ENCODE results near the gene KLHL1. TPM values are rescaled to one million over a fixed set of nuclear protein-coding genes. Genes with fewer than 3 reads are reported as not detected.

KLHL1 gene
- total and polyA plus RNA-seq, 2 experiments from 2014 or later = not detected

DNA sequence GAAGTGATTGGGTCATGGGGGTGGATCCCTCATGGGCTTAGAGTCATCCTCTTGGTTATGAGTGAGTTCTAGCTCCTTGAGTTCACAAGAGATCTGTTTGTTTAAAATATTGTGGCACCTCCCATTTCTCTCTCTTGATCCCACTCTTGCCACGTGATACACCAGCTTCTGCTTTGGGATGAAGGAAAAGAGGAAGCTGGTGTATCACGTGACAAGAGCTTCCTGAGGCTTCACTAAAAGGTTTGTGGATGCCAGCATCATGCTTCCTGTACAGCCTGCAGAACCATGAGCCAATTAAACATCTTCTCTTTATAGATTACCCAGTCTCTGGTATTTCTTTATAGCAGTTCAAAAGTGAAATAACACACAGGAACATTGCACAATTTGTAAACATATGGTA lies 353.2 kb downstream of the KLHL1 start:
- H3F3A ChIP-seq (ENCODE audit: insufficient read depth) = no peaks in the 10 kb centered on the region
- DNase-seq = no peak
- no peaks in the 10 kb centered on the region for H3K9me3 ChIP-seq (ENCODE audit: low read depth)
- H4K20me1 ChIP-seq (ENCODE audit: insufficient read depth) = no peaks in the 10 kb centered on the region
- TF ChIP-seq EZH2 (IDR thresholded peaks at IDR 0.05; ENCODE audit: insufficient read depth, poor library complexity, severe bottlenecking) (no peak), EZH2phosphoT487 (IDR thresholded peaks at IDR 0.05; ENCODE audit: insufficient read depth, low read depth) (no peak)
- no peak overlapping the region for H3K9ac ChIP-seq
- H2AFZ ChIP-seq = no peak overlapping the region
- no peaks in the 10 kb centered on the region for H3K79me2 ChIP-seq (ENCODE audit: insufficient read depth)
- in situ Hi-C loops (cut with MboI) = no loop called here
- no peak overlapping the region for H3K27ac ChIP-seq
- H3K36me3 ChIP-seq (ENCODE audit: low read depth) = no peaks in the 10 kb centered on the region
- H3K27me3 ChIP-seq (replicated peaks; ENCODE audit: insufficient read depth) = no peaks in the 10 kb centered on the region
- no peaks in the 10 kb centered on the region for H3K9me2 ChIP-seq (ENCODE audit: insufficient read depth)
- 3 to 7% methylated on average over 2 of the region's 2 CpGs for WGBS, 2 experiments (ENCODE audit: low coverage in 1 of 2, low lambda C conversion rate in 2 of 2, missing lambda C conversion rate in 2 of 2)
- no peaks in the 10 kb centered on the region for H3K4me1 ChIP-seq (ENCODE audit: insufficient read depth)
- no peak overlapping the region for H3K4me2 ChIP-seq (ENCODE audit: unreplicated experiment)
- H3K4me3 ChIP-seq = no peak overlapping the region

DNA sequence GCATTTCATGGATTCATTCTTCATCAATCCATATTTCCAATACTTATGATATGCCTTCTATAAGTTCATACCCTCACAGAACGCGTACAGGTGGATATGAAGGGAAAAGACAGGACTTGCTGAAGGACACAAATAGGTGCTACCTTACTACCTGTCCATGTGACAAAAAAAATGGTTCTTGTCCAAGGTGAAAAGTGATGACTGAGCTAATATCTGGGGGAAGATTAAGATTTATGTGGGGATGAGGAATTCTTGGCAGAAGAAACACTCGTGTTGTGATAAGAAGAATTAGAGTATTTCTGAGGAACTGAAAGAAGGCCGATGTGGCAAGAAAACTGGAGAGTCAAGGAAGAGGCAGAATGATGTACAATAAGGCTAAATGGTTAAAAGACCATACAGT lies 357.0 kb downstream of the KLHL1 start:
- no peak for DNase-seq
- Histone ChIP-seq H3K4me2 (ENCODE audit: unreplicated experiment) (no peak overlapping the region), H4K20me1 (ENCODE audit: insufficient read depth) (no peaks in the 10 kb centered on the region), H3K9me3 (ENCODE audit: low read depth) (no peaks in the 10 kb centered on the region), H3K27ac (no peak overlapping the region), H3K36me3 (ENCODE audit: low read depth) (no peaks in the 10 kb centered on the region), H3K9ac (no peak overlapping the region), H3K9me2 (ENCODE audit: insufficient read depth) (no peaks in the 10 kb centered on the region), H3K4me3 (no peak overlapping the region), H3K27me3 (replicated peaks; ENCODE audit: insufficient read depth) (no peaks in the 10 kb centered on the region), H3F3A (ENCODE audit: insufficient read depth) (no peaks in the 10 kb centered on the region), H2AFZ (no peak overlapping the region), H3K79me2 (ENCODE audit: insufficient read depth) (no peaks in the 10 kb centered on the region), H3K4me1 (ENCODE audit: insufficient read depth) (no peaks in the 10 kb centered on the region)
- in situ Hi-C loops (cut with MboI) = no loop called here
- WGBS, 2 experiments (ENCODE audit: low coverage in 1 of 2, low lambda C conversion rate in 2 of 2, missing lambda C conversion rate in 2 of 2) = 37 to 40% methylated on average over 4 of the region's 4 CpGs
- TF ChIP-seq EZH2 (IDR thresholded peaks at IDR 0.05; ENCODE audit: insufficient read depth, poor library complexity, severe bottlenecking) (no peak), EZH2phosphoT487 (IDR thresholded peaks at IDR 0.05; ENCODE audit: insufficient read depth, low read depth) (no peak)

DNA sequence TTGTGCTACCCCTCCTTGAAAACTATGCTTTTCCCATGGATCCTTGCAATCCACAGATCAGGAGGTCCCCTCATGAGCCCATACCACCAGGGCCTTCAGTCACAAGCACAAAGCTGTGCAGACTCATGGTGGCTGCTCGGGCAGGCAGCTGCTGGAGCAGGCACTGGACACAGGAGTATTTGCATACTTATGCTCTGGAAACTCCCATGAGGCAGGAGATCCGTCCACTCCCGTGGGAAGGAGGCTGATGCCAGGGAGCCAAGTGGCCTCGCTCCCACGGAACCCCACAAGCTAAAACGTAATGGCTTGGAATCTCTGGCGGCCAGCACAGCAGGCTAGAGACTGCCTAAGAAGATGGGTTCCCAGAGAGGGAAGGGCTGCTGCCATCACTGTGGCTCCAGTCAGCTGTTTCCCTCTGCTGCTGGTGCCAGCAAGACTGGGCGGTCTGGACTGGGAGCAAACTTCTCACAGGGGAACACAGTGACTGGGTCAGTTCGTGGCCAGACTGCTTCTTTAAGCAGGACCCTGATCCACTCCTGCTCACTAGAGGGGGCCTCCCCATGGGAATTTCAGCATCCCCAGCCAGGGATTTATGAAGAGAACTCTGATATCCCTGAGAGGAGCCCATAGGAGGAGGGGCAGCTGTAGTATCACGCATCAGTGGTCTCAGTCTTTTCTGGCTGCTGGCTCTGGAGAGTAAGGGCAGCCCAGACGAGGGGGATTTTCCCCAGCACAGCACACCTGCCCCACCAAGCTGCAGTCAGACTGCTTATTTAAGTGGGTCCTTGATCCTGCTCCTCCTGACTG lies 370.9 kb downstream of the KLHL1 start:
- DNase-seq = no peak
- H3K4me1 ChIP-seq (ENCODE audit: insufficient read depth) = no peaks in the 10 kb centered on the region
- H3K9ac ChIP-seq = no peak overlapping the region
- in situ Hi-C loops (cut with MboI) = no loop called here
- no peaks in the 10 kb centered on the region for H3K36me3 ChIP-seq (ENCODE audit: low read depth)
- H4K20me1 ChIP-seq (ENCODE audit: insufficient read depth) = no peaks in the 10 kb centered on the region
- H3K79me2 ChIP-seq (ENCODE audit: insufficient read depth) = no peaks in the 10 kb centered on the region
- no peak overlapping the region for H2AFZ ChIP-seq
- TF ChIP-seq EZH2 (IDR thresholded peaks at IDR 0.05; ENCODE audit: insufficient read depth, poor library complexity, severe bottlenecking) (no peak), EZH2phosphoT487 (IDR thresholded peaks at IDR 0.05; ENCODE audit: insufficient read depth, low read depth) (no peak)
- no peak overlapping the region for H3K27ac ChIP-seq
- no peaks in the 10 kb centered on the region for H3K9me3 ChIP-seq (ENCODE audit: low read depth)
- H3K9me2 ChIP-seq (ENCODE audit: insufficient read depth) = no peaks in the 10 kb centered on the region
- no peak overlapping the region for H3K4me2 ChIP-seq (ENCODE audit: unreplicated experiment)
- H3K27me3 ChIP-seq (replicated peaks; ENCODE audit: insufficient read depth) = no peaks in the 10 kb centered on the region
- no peaks in the 10 kb centered on the region for H3F3A ChIP-seq (ENCODE audit: insufficient read depth)
- WGBS, 2 experiments (ENCODE audit: low coverage in 1 of 2, low lambda C conversion rate in 2 of 2, missing lambda C conversion rate in 2 of 2) = 21 to 22% methylated on average over 11 of the region's 11 CpGs
- H3K4me3 ChIP-seq = no peak overlapping the region

DNA sequence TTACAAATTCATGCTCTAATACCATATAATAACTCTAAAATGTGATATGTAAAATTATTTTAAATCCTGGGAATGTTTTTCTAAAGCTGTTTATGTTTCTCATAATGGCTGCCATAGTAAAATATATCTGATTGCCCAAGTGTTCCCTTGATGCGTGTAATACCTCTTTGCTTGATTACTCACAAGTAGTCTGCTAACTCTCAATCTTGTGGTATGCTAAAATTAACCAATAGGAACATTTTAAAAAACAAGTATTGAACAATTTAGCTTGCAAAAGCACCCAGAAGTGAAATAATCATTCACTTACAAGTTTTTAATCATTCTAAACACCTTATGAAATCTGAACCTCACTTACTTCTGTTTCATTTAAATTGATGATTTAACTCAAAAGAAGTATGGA lies 386.6 kb downstream of the KLHL1 start:
- Histone ChIP-seq H3K4me1 (ENCODE audit: insufficient read depth) (no peaks in the 10 kb centered on the region), H3K36me3 (ENCODE audit: low read depth) (no peaks in the 10 kb centered on the region)
- DNase-seq = no peak

More for the DNA sequence above, 386.6 kb downstream of the KLHL1 start:
- TF ChIP-seq EZH2 (IDR thresholded peaks at IDR 0.05; ENCODE audit: insufficient read depth, poor library complexity, severe bottlenecking) (no peak), EZH2phosphoT487 (IDR thresholded peaks at IDR 0.05; ENCODE audit: insufficient read depth, low read depth) (no peak)
- H3K27me3 ChIP-seq (replicated peaks; ENCODE audit: insufficient read depth) = no peaks in the 10 kb centered on the region
- H3K4me3 ChIP-seq = no peak overlapping the region
- no peak overlapping the region for H3K4me2 ChIP-seq (ENCODE audit: unreplicated experiment)
- no peaks in the 10 kb centered on the region for H3K79me2 ChIP-seq (ENCODE audit: insufficient read depth)
- WGBS, 2 experiments (ENCODE audit: low coverage in 1 of 2, low lambda C conversion rate in 2 of 2, missing lambda C conversion rate in 2 of 2) = 6 to 31% methylated on average over 1 of the region's 1 CpG
- H3K9me3 ChIP-seq (ENCODE audit: low read depth) = no peaks in the 10 kb centered on the region
- H3F3A ChIP-seq (ENCODE audit: insufficient read depth) = no peaks in the 10 kb centered on the region
- H3K9me2 ChIP-seq (ENCODE audit: insufficient read depth) = no peaks in the 10 kb centered on the region
- H3K9ac ChIP-seq = no peak overlapping the region
- H3K27ac ChIP-seq = no peak overlapping the region
- in situ Hi-C loops (cut with MboI) = no loop called here
- no peak overlapping the region for H2AFZ ChIP-seq
- no peaks in the 10 kb centered on the region for H4K20me1 ChIP-seq (ENCODE audit: insufficient read depth)

Data from GM23248 (cell line).